ENCODE results near the gene GALNT15. TPM values are rescaled to one million over a fixed set of nuclear protein-coding genes. Genes with fewer than 3 reads are reported as not detected.

Gene GALNT15, protein sequence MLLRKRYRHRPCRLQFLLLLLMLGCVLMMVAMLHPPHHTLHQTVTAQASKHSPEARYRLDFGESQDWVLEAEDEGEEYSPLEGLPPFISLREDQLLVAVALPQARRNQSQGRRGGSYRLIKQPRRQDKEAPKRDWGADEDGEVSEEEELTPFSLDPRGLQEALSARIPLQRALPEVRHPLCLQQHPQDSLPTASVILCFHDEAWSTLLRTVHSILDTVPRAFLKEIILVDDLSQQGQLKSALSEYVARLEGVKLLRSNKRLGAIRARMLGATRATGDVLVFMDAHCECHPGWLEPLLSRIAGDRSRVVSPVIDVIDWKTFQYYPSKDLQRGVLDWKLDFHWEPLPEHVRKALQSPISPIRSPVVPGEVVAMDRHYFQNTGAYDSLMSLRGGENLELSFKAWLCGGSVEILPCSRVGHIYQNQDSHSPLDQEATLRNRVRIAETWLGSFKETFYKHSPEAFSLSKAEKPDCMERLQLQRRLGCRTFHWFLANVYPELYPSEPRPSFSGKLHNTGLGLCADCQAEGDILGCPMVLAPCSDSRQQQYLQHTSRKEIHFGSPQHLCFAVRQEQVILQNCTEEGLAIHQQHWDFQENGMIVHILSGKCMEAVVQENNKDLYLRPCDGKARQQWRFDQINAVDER
- total RNA-seq = 0.17 TPM in 1 of 2 replicates, not detected in the other

DNA sequence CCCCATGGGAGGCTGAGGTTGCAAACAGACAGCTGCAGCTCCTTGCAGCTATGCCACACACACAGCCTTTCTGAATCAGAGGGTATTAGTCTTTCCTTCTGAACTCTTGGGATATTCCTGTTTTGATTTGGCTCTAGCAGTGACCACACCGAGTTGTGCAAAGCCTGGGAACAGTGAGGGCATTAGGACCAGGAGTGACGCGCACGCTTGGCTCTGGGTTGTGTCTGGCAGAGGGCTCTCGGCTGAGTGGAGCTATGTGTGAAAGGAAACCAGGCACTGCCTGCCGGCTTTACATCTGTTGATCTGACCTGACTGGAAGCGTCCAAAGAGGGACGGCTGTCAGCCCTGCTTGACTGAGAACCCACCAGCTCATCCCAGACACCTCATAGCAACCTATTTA, at the start of gene GALNT15:
GALNT15 (plus strand) TSS at position 292 of the 400 bp plus-strand sequence. CDS start 472 bp downstream, outside the sequence.
- Histone ChIP-seq H3K27me3 (ENCODE audit: control insufficient read depth, insufficient read depth, low read length) (no peaks in the 10 kb centered on the region), H3K36me3 (ENCODE audit: control insufficient read depth, insufficient read depth, low read length) (no peaks in the 10 kb centered on the region), H3K4me3 (ENCODE audit: low read depth, low read length) (no peak within 1 kb of the TSS)
- DNase-seq (ENCODE audit: low read depth) = peak; percentile 47
- TF ChIP-seq, protein P1, sequence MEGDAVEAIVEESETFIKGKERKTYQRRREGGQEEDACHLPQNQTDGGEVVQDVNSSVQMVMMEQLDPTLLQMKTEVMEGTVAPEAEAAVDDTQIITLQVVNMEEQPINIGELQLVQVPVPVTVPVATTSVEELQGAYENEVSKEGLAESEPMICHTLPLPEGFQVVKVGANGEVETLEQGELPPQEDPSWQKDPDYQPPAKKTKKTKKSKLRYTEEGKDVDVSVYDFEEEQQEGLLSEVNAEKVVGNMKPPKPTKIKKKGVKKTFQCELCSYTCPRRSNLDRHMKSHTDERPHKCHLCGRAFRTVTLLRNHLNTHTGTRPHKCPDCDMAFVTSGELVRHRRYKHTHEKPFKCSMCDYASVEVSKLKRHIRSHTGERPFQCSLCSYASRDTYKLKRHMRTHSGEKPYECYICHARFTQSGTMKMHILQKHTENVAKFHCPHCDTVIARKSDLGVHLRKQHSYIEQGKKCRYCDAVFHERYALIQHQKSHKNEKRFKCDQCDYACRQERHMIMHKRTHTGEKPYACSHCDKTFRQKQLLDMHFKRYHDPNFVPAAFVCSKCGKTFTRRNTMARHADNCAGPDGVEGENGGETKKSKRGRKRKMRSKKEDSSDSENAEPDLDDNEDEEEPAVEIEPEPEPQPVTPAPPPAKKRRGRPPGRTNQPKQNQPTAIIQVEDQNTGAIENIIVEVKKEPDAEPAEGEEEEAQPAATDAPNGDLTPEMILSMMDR (IDR thresholded peaks at IDR 0.05; ENCODE audit: insufficient read depth, low read length, poor library complexity, severe bottlenecking) = no peak

GRCh38 chr3:16126634-16127033, 47.8 kb upstream of the GALNT15 start:
- no peaks in the 10 kb centered on the region for H3K27me3 ChIP-seq (ENCODE audit: control insufficient read depth, insufficient read depth, low read length)
- no peak overlapping the region for H3K4me3 ChIP-seq (ENCODE audit: low read depth, low read length)
- TF ChIP-seq, protein P1 (IDR thresholded peaks at IDR 0.05; ENCODE audit: insufficient read depth, low read length, poor library complexity, severe bottlenecking) = no peak
- DNase-seq (ENCODE audit: low read depth) = no peak
- H3K36me3 ChIP-seq (ENCODE audit: control insufficient read depth, insufficient read depth, low read length) = no peaks in the 10 kb centered on the region

DNA sequence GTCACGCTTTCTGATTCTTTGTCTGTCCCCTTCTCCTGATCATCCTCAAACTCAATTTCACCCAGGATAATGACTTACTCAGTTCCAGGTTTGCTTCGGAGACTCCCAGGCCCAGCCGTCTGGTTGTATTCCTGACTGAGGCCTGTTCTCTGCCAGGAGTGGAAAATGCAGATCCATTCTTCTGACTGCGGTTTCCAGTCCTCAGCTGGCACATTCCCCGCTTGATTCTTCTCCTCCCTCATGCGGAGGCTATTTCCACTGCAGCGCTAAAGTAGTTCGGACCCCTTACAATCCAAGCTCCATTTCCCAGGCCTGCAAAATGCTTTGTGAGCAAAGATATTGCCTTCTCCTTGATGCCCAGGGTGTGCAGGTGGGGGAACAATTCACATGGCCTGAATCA, 47.2 kb upstream of the GALNT15 start:
- Histone ChIP-seq H3K4me3 (ENCODE audit: low read depth, low read length) (no peak overlapping the region), H3K36me3 (ENCODE audit: control insufficient read depth, insufficient read depth, low read length) (no peaks in the 10 kb centered on the region), H3K27me3 (ENCODE audit: control insufficient read depth, insufficient read depth, low read length) (no peaks in the 10 kb centered on the region)
- TF ChIP-seq, protein P1 (IDR thresholded peaks at IDR 0.05; ENCODE audit: insufficient read depth, low read length, poor library complexity, severe bottlenecking) = no peak
- DNase-seq (ENCODE audit: low read depth) = no peak

GRCh38 chr3:16130066-16130465, 44.4 kb upstream of the GALNT15 start:
- H3K4me3 ChIP-seq (ENCODE audit: low read depth, low read length) = no peak overlapping the region
- no peaks in the 10 kb centered on the region for H3K27me3 ChIP-seq (ENCODE audit: control insufficient read depth, insufficient read depth, low read length)
- DNase-seq (ENCODE audit: low read depth) = peak; percentile 80
- H3K36me3 ChIP-seq (ENCODE audit: control insufficient read depth, insufficient read depth, low read length) = no peaks in the 10 kb centered on the region
- TF ChIP-seq, protein P1 (IDR thresholded peaks at IDR 0.05; ENCODE audit: insufficient read depth, low read length, poor library complexity, severe bottlenecking) = no peak

DNA sequence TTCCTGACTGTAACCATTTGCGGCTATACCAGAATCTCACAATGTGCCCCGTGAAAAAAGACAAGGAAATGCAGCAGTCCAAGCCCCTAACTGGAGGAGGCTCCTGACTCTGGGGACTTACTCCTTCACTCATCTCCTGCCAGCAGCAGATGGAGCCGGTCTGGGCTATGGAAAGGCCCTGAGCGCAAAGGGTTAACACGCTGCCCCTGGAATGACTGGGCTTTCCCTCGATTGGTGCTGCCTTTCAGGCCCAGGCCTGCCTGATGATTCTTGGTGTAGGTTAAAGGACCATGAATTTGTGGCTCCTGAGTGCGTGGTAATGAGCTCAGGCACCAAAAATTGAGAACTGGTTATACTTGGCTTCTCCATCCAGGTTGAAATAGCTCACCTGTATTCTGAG, 42.3 kb upstream of the GALNT15 start:
- TF ChIP-seq, protein P1 (IDR thresholded peaks at IDR 0.05; ENCODE audit: insufficient read depth, low read length, poor library complexity, severe bottlenecking) = no peak
- DNase-seq (ENCODE audit: low read depth) = no peak
- Histone ChIP-seq H3K4me3 (ENCODE audit: low read depth, low read length) (no peak overlapping the region), H3K27me3 (ENCODE audit: control insufficient read depth, insufficient read depth, low read length) (no peaks in the 10 kb centered on the region), H3K36me3 (ENCODE audit: control insufficient read depth, insufficient read depth, low read length) (no peaks in the 10 kb centered on the region)
